Activated T-helper 1 cell treated with anti-CD3 and anti-CD28 coated beads, Interleukin-12 subunit alpha, Interleukin-12 subunit beta, Interleukin-2, Interleukin-4 antibody, amounts not matched to agents 30 ng/mL and 10 ng/mL and 1 ng/mL, durations not matched to agents 14 hours and 24 hours and 36 hours (primary cell): ENCODE data around the gene AP2S1. TPM values are rescaled to one million over a fixed set of nuclear protein-coding genes. Genes with fewer than 3 reads are reported as not detected.

Experiments used
- DNase-seq: peaks from one replicate; pipeline ENCODE4 v3.0.0; 2021; ENCODE audit warnings: low spot score
- H3K27ac Mint-ChIP-seq: one replicate; pipeline ENCODE4 v1.8.0; 2021; ENCODE audit warnings: mild to moderate bottlenecking, mixed read lengths
- H3K27me3 Mint-ChIP-seq: one replicate; pipeline ENCODE4 v1.8.0; 2022; ENCODE audit warnings: mild to moderate bottlenecking, moderate library complexity, mixed read lengths; ENCODE audit not compliant: insufficient read depth
- H3K36me3 Mint-ChIP-seq: one replicate; pipeline ENCODE4 v1.8.0; 2021; ENCODE audit warnings: low read depth, mixed read lengths
- H3K4me1 Mint-ChIP-seq: one replicate; pipeline ENCODE4 v1.8.0; 2021; ENCODE audit warnings: low read depth, mixed read lengths
- H3K4me3 Mint-ChIP-seq: one replicate; pipeline ENCODE4 v1.8.0; 2021; ENCODE audit warnings: mild to moderate bottlenecking, moderate library complexity, mixed read lengths
- H3K9me3 Mint-ChIP-seq: one replicate; pipeline ENCODE4 v1.8.0; 2021; ENCODE audit warnings: mixed read lengths
- intact Hi-C: fragments of 100-400 bp; cut with micrococcal nuclease; formaldehyde crosslinking; loops from one replicate; pipeline ENCODE4 v1.15.1; 2024
- total RNA-seq: library from RNA; stranded (reverse); gene quantifications from 2 replicates; pipeline ENCODE4 v1.2.3, GENCODE V29; 2022

AP2S1 gene
- total RNA-seq, 1 donor from 2014 or later: 98.1 TPM

GRCh38 chr19:46845959-46846459, 4.6 kb downstream of the AP2S1 start:
- H3K36me3 Mint-ChIP-seq: peaks cover 20% of the 10 kb centered on the region
- no peak for DNase-seq
- intact Hi-C loops: no loop called here
- H3K9me3 Mint-ChIP-seq: no peaks in the 10 kb centered on the region
- H3K4me3 Mint-ChIP-seq: no peak overlapping the region
- no peaks in the 10 kb centered on the region for H3K27me3 Mint-ChIP-seq
- peaks cover 24% of the 10 kb centered on the region for H3K4me1 Mint-ChIP-seq
- no peak overlapping the region for H3K27ac Mint-ChIP-seq

DNA sequence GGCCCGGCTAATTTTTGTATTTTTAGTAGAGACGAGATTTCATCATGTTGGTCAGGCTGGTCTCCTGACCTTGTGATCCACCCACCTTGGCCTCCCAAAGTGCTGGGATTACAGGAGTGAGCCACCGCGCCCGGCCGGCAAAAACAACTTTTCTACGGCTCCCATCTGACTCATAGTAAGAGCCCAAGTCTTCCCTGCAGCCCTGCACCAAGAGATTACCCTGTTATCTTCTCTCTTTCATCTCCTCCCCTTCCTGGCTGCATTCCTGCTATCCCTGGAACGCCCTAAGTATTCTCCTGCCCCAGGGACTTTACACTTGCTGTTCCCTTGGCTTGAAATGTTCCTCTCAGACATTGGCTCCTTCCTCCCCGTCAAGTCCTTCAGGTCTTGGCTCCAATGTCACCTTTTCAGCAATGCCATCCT, 6.6 kb downstream of the AP2S1 start:
- no peak for DNase-seq
- peaks cover 7% of the 10 kb centered on the region for H3K4me1 Mint-ChIP-seq
- no peak overlapping the region for H3K27ac Mint-ChIP-seq
- H3K4me3 Mint-ChIP-seq: no peak overlapping the region
- no peaks in the 10 kb centered on the region for H3K9me3 Mint-ChIP-seq
- H3K36me3 Mint-ChIP-seq: peaks cover 22% of the 10 kb centered on the region
- H3K27me3 Mint-ChIP-seq: no peaks in the 10 kb centered on the region
- intact Hi-C loops: no loop called here

DNA sequence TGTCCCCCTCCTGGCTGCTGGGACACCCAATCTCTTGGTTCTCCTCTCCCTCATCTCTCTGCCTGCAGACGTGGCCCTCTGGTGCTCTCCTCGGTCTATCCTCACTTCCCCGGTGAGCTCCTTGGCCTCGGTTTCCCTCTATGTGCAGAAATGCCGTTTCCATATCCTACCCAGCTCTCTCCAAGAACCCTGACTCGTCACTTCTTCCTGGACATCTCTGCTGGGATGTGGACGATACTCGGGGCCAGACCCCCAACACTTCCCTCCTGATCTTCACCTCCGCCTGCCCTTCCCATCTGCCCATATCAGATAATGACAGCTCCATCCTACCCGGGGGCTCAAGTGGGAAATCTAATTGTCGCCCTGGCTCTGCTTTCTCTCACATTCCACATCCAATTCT, 7.9 kb downstream of the AP2S1 start:
- no peak for DNase-seq
- intact Hi-C loops: no loop called here

GRCh38 chr19:46841458-46842083, 9.1 kb downstream of the AP2S1 start:
- H3K27ac Mint-ChIP-seq: no peak overlapping the region
- intact Hi-C loops: no loop called here
- H3K4me3 Mint-ChIP-seq: no peak overlapping the region
- H3K4me1 Mint-ChIP-seq: no peaks in the 10 kb centered on the region
- peaks cover 26% of the 10 kb centered on the region for H3K36me3 Mint-ChIP-seq
- H3K27me3 Mint-ChIP-seq: no peaks in the 10 kb centered on the region
- DNase-seq: no peak
- H3K9me3 Mint-ChIP-seq: no peaks in the 10 kb centered on the region

More for the DNA sequence above, 7.9 kb downstream of the AP2S1 start:
- H3K9me3 Mint-ChIP-seq: no peaks in the 10 kb centered on the region
- H3K4me3 Mint-ChIP-seq: no peak overlapping the region
- H3K36me3 Mint-ChIP-seq: peaks cover 27% of the 10 kb centered on the region
- H3K27me3 Mint-ChIP-seq: no peaks in the 10 kb centered on the region
- no peak overlapping the region for H3K27ac Mint-ChIP-seq
- peaks cover 6% of the 10 kb centered on the region for H3K4me1 Mint-ChIP-seq

DNA sequence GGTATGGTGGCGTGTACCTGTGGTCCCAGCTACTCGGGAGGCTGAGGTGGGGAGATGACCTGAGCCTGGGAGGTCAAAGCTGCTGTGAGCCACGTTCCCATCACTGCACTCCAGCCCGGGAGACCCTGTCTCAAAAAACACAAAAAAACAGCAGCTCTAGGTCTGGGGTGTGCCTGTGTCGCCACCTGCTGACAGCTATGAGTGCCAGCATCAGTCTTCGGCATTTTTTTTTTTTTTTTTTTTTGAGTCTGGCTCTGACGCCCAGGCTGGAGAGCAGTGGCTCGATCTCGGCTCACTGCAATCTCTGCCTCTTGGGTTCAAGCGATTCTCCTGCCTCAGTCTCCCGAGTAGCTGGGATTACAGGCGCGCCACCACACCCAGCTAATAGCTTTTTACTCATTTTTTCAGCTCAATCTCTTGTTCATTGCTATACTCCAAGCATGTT, 10.1 kb downstream of the AP2S1 start:
- H3K4me1 Mint-ChIP-seq: no peaks in the 10 kb centered on the region
- H3K9me3 Mint-ChIP-seq: no peaks in the 10 kb centered on the region
- DNase-seq: peak; percentile 32
- peaks cover 28% of the 10 kb centered on the region for H3K36me3 Mint-ChIP-seq
- intact Hi-C loops: loop anchor here (1.0 kb wide), 4 partner anchors 10 to 90 kb away; partner anchors contain the start of gene AP2S1
- no peaks in the 10 kb centered on the region for H3K27me3 Mint-ChIP-seq
- H3K4me3 Mint-ChIP-seq: no peak overlapping the region
- H3K27ac Mint-ChIP-seq: no peak overlapping the region

GRCh38 chr19:46839752-46840497, 10.7 kb downstream of the AP2S1 start:
- Mint-ChIP-seq H3K27ac (no peak overlapping the region), H3K9me3 (no peaks in the 10 kb centered on the region), H3K4me3 (no peak overlapping the region), H3K36me3 (peaks cover 28% of the 10 kb centered on the region), H3K27me3 (no peaks in the 10 kb centered on the region), H3K4me1 (no peaks in the 10 kb centered on the region)
- intact Hi-C loops: loop anchor here (1.0 kb wide), 4 partner anchors 10 to 90 kb away; partner anchors contain the start of gene AP2S1
- DNase-seq: no peak

DNA sequence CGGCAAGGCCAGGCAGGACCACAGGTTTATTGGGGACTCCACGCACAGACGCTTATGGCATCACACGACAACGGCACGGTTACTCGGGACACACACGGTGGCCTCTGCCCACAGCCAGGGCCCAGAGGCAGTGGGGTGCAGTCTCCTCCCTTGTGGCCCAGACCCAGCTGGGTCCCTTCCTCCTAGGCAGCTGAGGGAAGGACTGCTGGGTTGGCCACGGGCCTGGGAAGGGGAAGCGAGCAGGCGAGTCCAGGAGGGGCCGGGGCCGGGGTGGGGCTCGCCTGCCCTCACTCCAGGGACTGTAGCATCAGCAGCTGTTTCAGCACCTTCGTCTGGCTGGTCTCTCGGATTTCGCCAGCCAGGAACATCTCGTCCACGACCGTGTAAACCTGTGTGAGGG, 12.5 kb downstream of the AP2S1 start:
- H3K27ac Mint-ChIP-seq: no peak overlapping the region
- no peak for DNase-seq

GRCh38 chr19:46834984-46835383, 15.7 kb downstream of the AP2S1 start:
- DNase-seq: no peak
- Mint-ChIP-seq H3K27me3 (peaks cover 2% of the 10 kb centered on the region), H3K4me3 (no peak overlapping the region), H3K27ac (no peak overlapping the region), H3K36me3 (peaks cover 14% of the 10 kb centered on the region), H3K9me3 (no peaks in the 10 kb centered on the region), H3K4me1 (no peaks in the 10 kb centered on the region)
- intact Hi-C loops: no loop called here

More for the DNA sequence above, 12.5 kb downstream of the AP2S1 start:
- H3K4me3 Mint-ChIP-seq: no peak overlapping the region
- peaks cover 2% of the 10 kb centered on the region for H3K27me3 Mint-ChIP-seq
- H3K9me3 Mint-ChIP-seq: no peaks in the 10 kb centered on the region
- H3K36me3 Mint-ChIP-seq: peaks cover 22% of the 10 kb centered on the region
- no peaks in the 10 kb centered on the region for H3K4me1 Mint-ChIP-seq
- intact Hi-C loops: no loop called here

DNA sequence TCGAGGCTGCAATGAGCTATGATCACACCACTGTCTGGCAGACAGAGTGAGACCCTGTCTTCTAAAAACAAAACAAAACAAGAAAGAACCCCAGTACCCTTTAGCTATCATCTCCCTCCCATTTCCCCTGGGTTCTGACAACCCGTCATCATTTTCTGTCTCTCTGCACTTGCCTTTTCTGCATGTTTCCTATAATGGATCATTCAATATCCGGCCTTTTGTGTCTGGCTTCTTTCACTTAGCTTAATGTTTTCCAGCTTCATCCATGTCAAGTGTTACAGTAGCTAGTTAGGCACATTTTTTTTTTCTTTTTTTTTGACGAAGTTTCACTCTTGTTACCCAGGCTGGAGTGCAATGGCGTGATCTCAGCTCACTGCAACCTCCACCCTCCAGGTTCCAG, 16.5 kb downstream of the AP2S1 start:
- Mint-ChIP-seq H3K4me3 (no peak overlapping the region), H3K36me3 (peaks cover 13% of the 10 kb centered on the region), H3K27me3 (peaks cover 2% of the 10 kb centered on the region), H3K4me1 (peaks cover 3% of the 10 kb centered on the region), H3K9me3 (no peaks in the 10 kb centered on the region), H3K27ac (no peak overlapping the region)
- DNase-seq: no peak
- intact Hi-C loops: no loop called here

GRCh38 chr19:46830864-46831263, 19.8 kb downstream of the AP2S1 start:
- Mint-ChIP-seq H3K36me3 (peaks cover 3% of the 10 kb centered on the region), H3K9me3 (no peaks in the 10 kb centered on the region), H3K4me3 (no peak overlapping the region), H3K27ac (no peak overlapping the region), H3K27me3 (peaks cover 2% of the 10 kb centered on the region), H3K4me1 (peaks cover 7% of the 10 kb centered on the region)
- no peak for DNase-seq
- intact Hi-C loops: no loop called here

GRCh38 chr19:46828484-46828883, 22.2 kb downstream of the AP2S1 start:
- no peak overlapping the region for H3K27ac Mint-ChIP-seq
- intact Hi-C loops: no loop called here
- H3K27me3 Mint-ChIP-seq: peaks cover 2% of the 10 kb centered on the region
- peaks cover 24% of the 10 kb centered on the region for H3K4me1 Mint-ChIP-seq
- no peak for DNase-seq
- H3K4me3 Mint-ChIP-seq: no peak overlapping the region
- H3K36me3 Mint-ChIP-seq: peaks cover 1% of the 10 kb centered on the region
- H3K9me3 Mint-ChIP-seq: no peaks in the 10 kb centered on the region

- intact Hi-C loops: no loop called here
- Mint-ChIP-seq H3K4me3 (no peak overlapping the region), H3K36me3 (peaks cover 1% of the 10 kb centered on the region), H3K4me1 (peaks cover 37% of the 10 kb centered on the region), H3K27ac (peak overlapping the region; percentile 23), H3K9me3 (no peaks in the 10 kb centered on the region), H3K27me3 (no peaks in the 10 kb centered on the region)
- DNase-seq: no peak
These were observed 25.0 kb downstream of the AP2S1 start for GRCh38 chr19:46825731-46826055.
